ENCODE results near the gene CASP12.

CASP12 gene

GRCh38 chr11:104844451-104844850 is 53.8 kb downstream of the CASP12 start:
- Histone ChIP-seq H3K9ac (ENCODE audit: low read length) (no peak overlapping the region), H3K4me1 (ENCODE audit: insufficient read depth, low read length, severe bottlenecking) (no peaks in the 10 kb centered on the region), H3K79me2 (ENCODE audit: insufficient read depth, low read length) (no peaks in the 10 kb centered on the region), H4K20me1 (ENCODE audit: insufficient read depth, low read length) (no peaks in the 10 kb centered on the region), H2AFZ (ENCODE audit: low read length) (no peak overlapping the region), H3K27me3 (ENCODE audit: insufficient read depth, low read length) (no peaks in the 10 kb centered on the region), H3F3A (ENCODE audit: insufficient read depth, low read length) (no peaks in the 10 kb centered on the region), H3K4me2 (ENCODE audit: low read length) (no peak overlapping the region), H3K9me3 (ENCODE audit: low read length) (no peaks in the 10 kb centered on the region), H3K9me2 (ENCODE audit: low read depth, low read length) (no peaks in the 10 kb centered on the region), H3K27ac (ENCODE audit: low read depth, low read length, poor library complexity, severe bottlenecking) (no peak overlapping the region), H3K36me3 (ENCODE audit: insufficient read depth, low read length) (no peaks in the 10 kb centered on the region), H3K4me3 (ENCODE audit: low read depth, low read length, poor library complexity, severe bottlenecking) (no peak overlapping the region)
- TF ChIP-seq, protein P1, sequence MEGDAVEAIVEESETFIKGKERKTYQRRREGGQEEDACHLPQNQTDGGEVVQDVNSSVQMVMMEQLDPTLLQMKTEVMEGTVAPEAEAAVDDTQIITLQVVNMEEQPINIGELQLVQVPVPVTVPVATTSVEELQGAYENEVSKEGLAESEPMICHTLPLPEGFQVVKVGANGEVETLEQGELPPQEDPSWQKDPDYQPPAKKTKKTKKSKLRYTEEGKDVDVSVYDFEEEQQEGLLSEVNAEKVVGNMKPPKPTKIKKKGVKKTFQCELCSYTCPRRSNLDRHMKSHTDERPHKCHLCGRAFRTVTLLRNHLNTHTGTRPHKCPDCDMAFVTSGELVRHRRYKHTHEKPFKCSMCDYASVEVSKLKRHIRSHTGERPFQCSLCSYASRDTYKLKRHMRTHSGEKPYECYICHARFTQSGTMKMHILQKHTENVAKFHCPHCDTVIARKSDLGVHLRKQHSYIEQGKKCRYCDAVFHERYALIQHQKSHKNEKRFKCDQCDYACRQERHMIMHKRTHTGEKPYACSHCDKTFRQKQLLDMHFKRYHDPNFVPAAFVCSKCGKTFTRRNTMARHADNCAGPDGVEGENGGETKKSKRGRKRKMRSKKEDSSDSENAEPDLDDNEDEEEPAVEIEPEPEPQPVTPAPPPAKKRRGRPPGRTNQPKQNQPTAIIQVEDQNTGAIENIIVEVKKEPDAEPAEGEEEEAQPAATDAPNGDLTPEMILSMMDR (IDR thresholded peaks at IDR 0.05; ENCODE audit: low read length): no peak
- TF ChIP-seq EZH2 (IDR thresholded peaks at IDR 0.05; ENCODE audit: borderline replicate concordance, low read length): no peak

- no peaks in the 10 kb centered on the region for H3K36me3 ChIP-seq (ENCODE audit: insufficient read depth, low read length)
- TF ChIP-seq EZH2 (IDR thresholded peaks at IDR 0.05; ENCODE audit: borderline replicate concordance, low read length): no peak
- TF ChIP-seq, protein P1 (IDR thresholded peaks at IDR 0.05; ENCODE audit: low read length): no peak
- H3F3A ChIP-seq (ENCODE audit: insufficient read depth, low read length): no peaks in the 10 kb centered on the region
- H3K4me1 ChIP-seq (ENCODE audit: insufficient read depth, low read length, severe bottlenecking): no peaks in the 10 kb centered on the region
- H3K27ac ChIP-seq (ENCODE audit: low read depth, low read length, poor library complexity, severe bottlenecking): no peak overlapping the region
- H3K79me2 ChIP-seq (ENCODE audit: insufficient read depth, low read length): no peaks in the 10 kb centered on the region
- H3K4me3 ChIP-seq (ENCODE audit: low read depth, low read length, poor library complexity, severe bottlenecking): no peak overlapping the region
- no peak overlapping the region for H3K9ac ChIP-seq (ENCODE audit: low read length)
- H4K20me1 ChIP-seq (ENCODE audit: insufficient read depth, low read length): no peaks in the 10 kb centered on the region
- H2AFZ ChIP-seq (ENCODE audit: low read length): no peak overlapping the region
- H3K9me2 ChIP-seq (ENCODE audit: low read depth, low read length): no peaks in the 10 kb centered on the region
- H3K9me3 ChIP-seq (ENCODE audit: low read length): no peaks in the 10 kb centered on the region
- H3K27me3 ChIP-seq (ENCODE audit: insufficient read depth, low read length): no peaks in the 10 kb centered on the region
- no peak overlapping the region for H3K4me2 ChIP-seq (ENCODE audit: low read length)
These were observed 55.0 kb downstream of the CASP12 start for GRCh38 chr11:104843150-104843836.

DNA sequence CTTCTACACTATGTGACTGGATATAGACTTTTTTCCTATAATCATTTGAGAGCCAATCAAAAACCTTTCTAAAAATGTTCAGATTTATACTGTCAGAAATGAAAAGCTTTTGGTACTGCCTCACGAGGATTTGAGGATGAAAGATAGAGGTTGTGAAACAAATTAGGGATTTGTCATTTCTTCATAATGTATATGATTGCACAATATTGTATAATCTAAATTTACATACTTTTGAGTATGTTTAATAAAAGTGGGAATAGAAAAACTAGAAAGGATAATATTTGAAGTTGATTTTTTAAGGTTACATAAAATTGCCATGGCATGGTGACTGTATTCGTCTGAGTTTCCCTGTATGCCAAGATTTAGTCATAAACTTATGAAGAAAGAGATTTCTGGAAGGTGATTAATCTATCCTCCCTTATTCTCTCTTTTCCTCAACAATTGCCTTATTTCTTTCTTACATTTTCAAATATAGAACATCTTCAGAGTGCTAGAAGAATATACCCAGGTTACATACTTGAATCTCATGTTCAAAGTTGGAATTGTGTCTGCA is 56.2 kb downstream of the CASP12 start:
- Histone ChIP-seq H3K27ac (ENCODE audit: low read depth, low read length, poor library complexity, severe bottlenecking) (no peak overlapping the region), H3F3A (ENCODE audit: insufficient read depth, low read length) (no peaks in the 10 kb centered on the region), H3K4me1 (ENCODE audit: insufficient read depth, low read length, severe bottlenecking) (no peaks in the 10 kb centered on the region), H3K4me3 (ENCODE audit: low read depth, low read length, poor library complexity, severe bottlenecking) (no peak overlapping the region), H3K9me3 (ENCODE audit: low read length) (no peaks in the 10 kb centered on the region), H2AFZ (ENCODE audit: low read length) (no peak overlapping the region), H3K79me2 (ENCODE audit: insufficient read depth, low read length) (no peaks in the 10 kb centered on the region), H3K4me2 (ENCODE audit: low read length) (no peak overlapping the region), H3K9me2 (ENCODE audit: low read depth, low read length) (no peaks in the 10 kb centered on the region), H4K20me1 (ENCODE audit: insufficient read depth, low read length) (no peaks in the 10 kb centered on the region), H3K9ac (ENCODE audit: low read length) (no peak overlapping the region), H3K36me3 (ENCODE audit: insufficient read depth, low read length) (no peaks in the 10 kb centered on the region), H3K27me3 (ENCODE audit: insufficient read depth, low read length) (no peaks in the 10 kb centered on the region)
- TF ChIP-seq, protein P1 (IDR thresholded peaks at IDR 0.05; ENCODE audit: low read length): no peak
- TF ChIP-seq EZH2 (IDR thresholded peaks at IDR 0.05; ENCODE audit: borderline replicate concordance, low read length): no peak

Data from OCI-LY1 (cell line).